COR-L47 (cell line): Measurements from ENCODE around the gene CST9.
"Not testable (repeated sequence)": the region's sequence is repeated elsewhere in the genome, so short reads cannot be mapped to it uniquely, and the experiment has no call there.

Source experiments
- DNase-seq: peaks from one replicate; lab custom pipeline; 2025; lab: John Stamatoyannopoulos, UW

CST9 gene

GRCh38 chr20:23623666-23624323 lies 18.1 kb upstream of the CST9 start:
- DNase-seq: no peak

- peak; percentile 12 for DNase-seq
Measured at GRCh38 chr20:23622839-23623343, 17.2 kb upstream of the CST9 start.

GRCh38 chr20:23622401-23622800 lies 16.7 kb upstream of the CST9 start:
- not testable (repeated sequence) for DNase-seq

GRCh38 chr20:23620670-23621386 lies 15.1 kb upstream of the CST9 start:
- not testable (repeated sequence) for DNase-seq

- no peak for DNase-seq
Measured at GRCh38 chr20:23614163-23614562, 8.4 kb upstream of the CST9 start.

GRCh38 chr20:23613676-23614075 lies 8.0 kb upstream of the CST9 start:
- DNase-seq: no peak

GRCh38 chr20:23612396-23612795 lies 6.7 kb upstream of the CST9 start:
- no peak for DNase-seq

- no peak for DNase-seq
Measured at GRCh38 chr20:23609486-23610109, 3.9 kb upstream of the CST9 start.

- DNase-seq: no peak
Measured at GRCh38 chr20:23608251-23608846, 2.6 kb upstream of the CST9 start.

GRCh38 chr20:23607497-23608245 lies 2.0 kb upstream of the CST9 start:
- DNase-seq: no peak

GRCh38 chr20:23606652-23607049 lies 934 bp upstream of the CST9 start:
- DNase-seq: peak; percentile 73

GRCh38 chr20:23604306-23604705 lies 1.4 kb downstream of the CST9 start:
- no peak for DNase-seq

GRCh38 chr20:23603321-23603720 lies 2.4 kb downstream of the CST9 start:
- no peak for DNase-seq

- DNase-seq: no peak
Measured at GRCh38 chr20:23602699-23603098, 3.0 kb downstream of the CST9 start.

GRCh38 chr20:23602241-23602640 lies 3.5 kb downstream of the CST9 start:
- no peak for DNase-seq

GRCh38 chr20:23601715-23602114 lies 4.0 kb downstream of the CST9 start:
- DNase-seq: no peak

- no peak for DNase-seq
Measured at GRCh38 chr20:23598481-23598880, 7.2 kb downstream of the CST9 start.

- no peak for DNase-seq
Measured at GRCh38 chr20:23596579-23597250, 9.0 kb downstream of the CST9 start.

GRCh38 chr20:23595941-23596340 lies 9.8 kb downstream of the CST9 start:
- no peak for DNase-seq

GRCh38 chr20:23588434-23589403 lies 17.0 kb downstream of the CST9 start:
- no peak for DNase-seq
